Measurements from ENCODE around the gene HSPB1.

- TF ChIP-seq SALL2 (tag by site-specific recombination; IDR thresholded peaks at IDR 0.05; ENCODE audit: borderline replicate concordance) (no peak), KLF9 (tag by site-specific recombination; IDR thresholded peaks at IDR 0.05; ENCODE audit: low read depth) (no peak), ZNF350 (tag by site-specific recombination; IDR thresholded peaks at IDR 0.05) (no peak), ZNF785 (tag by site-specific recombination; IDR thresholded peaks at IDR 0.05) (no peak), ZNF341 (tag by site-specific recombination; IDR thresholded peaks at IDR 0.05; ENCODE audit: low read depth) (no peak), ZNF510 (tag by site-specific recombination; IDR thresholded peaks at IDR 0.05; ENCODE audit: insufficient replicate concordance) (no peak), ZNF660 (tag by site-specific recombination; IDR thresholded peaks at IDR 0.05) (no peak), BCL11A (tag by site-specific recombination; IDR thresholded peaks at IDR 0.05; ENCODE audit: low read depth) (no peak), ZSCAN30 (tag by site-specific recombination; IDR thresholded peaks at IDR 0.05) (no peak), ZNF335 (tag by site-specific recombination; conservative IDR thresholded peaks at IDR 0.05) (no peak)
- TF ChIP-seq, protein P1, sequence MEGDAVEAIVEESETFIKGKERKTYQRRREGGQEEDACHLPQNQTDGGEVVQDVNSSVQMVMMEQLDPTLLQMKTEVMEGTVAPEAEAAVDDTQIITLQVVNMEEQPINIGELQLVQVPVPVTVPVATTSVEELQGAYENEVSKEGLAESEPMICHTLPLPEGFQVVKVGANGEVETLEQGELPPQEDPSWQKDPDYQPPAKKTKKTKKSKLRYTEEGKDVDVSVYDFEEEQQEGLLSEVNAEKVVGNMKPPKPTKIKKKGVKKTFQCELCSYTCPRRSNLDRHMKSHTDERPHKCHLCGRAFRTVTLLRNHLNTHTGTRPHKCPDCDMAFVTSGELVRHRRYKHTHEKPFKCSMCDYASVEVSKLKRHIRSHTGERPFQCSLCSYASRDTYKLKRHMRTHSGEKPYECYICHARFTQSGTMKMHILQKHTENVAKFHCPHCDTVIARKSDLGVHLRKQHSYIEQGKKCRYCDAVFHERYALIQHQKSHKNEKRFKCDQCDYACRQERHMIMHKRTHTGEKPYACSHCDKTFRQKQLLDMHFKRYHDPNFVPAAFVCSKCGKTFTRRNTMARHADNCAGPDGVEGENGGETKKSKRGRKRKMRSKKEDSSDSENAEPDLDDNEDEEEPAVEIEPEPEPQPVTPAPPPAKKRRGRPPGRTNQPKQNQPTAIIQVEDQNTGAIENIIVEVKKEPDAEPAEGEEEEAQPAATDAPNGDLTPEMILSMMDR (tag by site-specific recombination; IDR thresholded peaks at IDR 0.05) = no peak
- TF ChIP-seq, protein P2, sequence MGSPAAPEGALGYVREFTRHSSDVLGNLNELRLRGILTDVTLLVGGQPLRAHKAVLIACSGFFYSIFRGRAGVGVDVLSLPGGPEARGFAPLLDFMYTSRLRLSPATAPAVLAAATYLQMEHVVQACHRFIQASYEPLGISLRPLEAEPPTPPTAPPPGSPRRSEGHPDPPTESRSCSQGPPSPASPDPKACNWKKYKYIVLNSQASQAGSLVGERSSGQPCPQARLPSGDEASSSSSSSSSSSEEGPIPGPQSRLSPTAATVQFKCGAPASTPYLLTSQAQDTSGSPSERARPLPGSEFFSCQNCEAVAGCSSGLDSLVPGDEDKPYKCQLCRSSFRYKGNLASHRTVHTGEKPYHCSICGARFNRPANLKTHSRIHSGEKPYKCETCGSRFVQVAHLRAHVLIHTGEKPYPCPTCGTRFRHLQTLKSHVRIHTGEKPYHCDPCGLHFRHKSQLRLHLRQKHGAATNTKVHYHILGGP (tag by site-specific recombination; IDR thresholded peaks at IDR 0.05) = no peak
Measured at GRCh38 chr7:76332078-76332477, 29.6 kb downstream of the HSPB1 start.
